ENCODE results near the gene ODC1. TPM values are rescaled to one million over a fixed set of nuclear protein-coding genes. Genes with fewer than 3 reads are reported as not detected.

ODC1 gene
- total and polyA plus RNA-seq, 2 experiments from 2014 or later, result 23.3 to 70.3 TPM

- H3K9me2 ChIP-seq (ENCODE audit: insufficient read depth), result no peaks in the 10 kb centered on the region
- H3K27me3 Mint-ChIP-seq (ENCODE audit: insufficient read depth, low read depth, poor library complexity), result peaks cover 8% of the 10 kb centered on the region
- H3K4me3 Mint-ChIP-seq, result no peak overlapping the region
- no peak overlapping the region for H3K4me2 ChIP-seq
- H3K9me3 Mint-ChIP-seq, result no peaks in the 10 kb centered on the region
- H3K4me1 Mint-ChIP-seq, result peaks cover 4% of the 10 kb centered on the region
- DNase-seq (ENCODE audit: low spot score), result no peak
- no peaks in the 10 kb centered on the region for H3F3A ChIP-seq (replicated peaks; ENCODE audit: low read depth)
- H3K27ac Mint-ChIP-seq, result no peak overlapping the region
- no peaks in the 10 kb centered on the region for H3K79me2 ChIP-seq (replicated peaks; ENCODE audit: insufficient read depth)
- H2AFZ ChIP-seq, result no peak overlapping the region
- no peak for ATAC-seq
- no peak for TF ChIP-seq NANOG (IDR thresholded peaks at IDR 0.05; ENCODE audit: borderline replicate concordance)
- TF ChIP-seq REST (IDR thresholded peaks at IDR 0.05; ENCODE audit: unreplicated experiment), result no peak
- no peak for TF ChIP-seq CREB1 (CRISPR knock-in tag; IDR thresholded peaks at IDR 0.05; ENCODE audit: low read depth)
- no peak for TF ChIP-seq ZNF331 (CRISPR knock-in tag; IDR thresholded peaks at IDR 0.05; ENCODE audit: low read depth)
- TF ChIP-seq ETS1 (IDR thresholded peaks at IDR 0.05), result no peak
- H3K27ac ChIP-seq (ENCODE audit: low read depth), result no peak overlapping the region
- H3K4me1 ChIP-seq (ENCODE audit: insufficient read depth), result no peaks in the 10 kb centered on the region
- H3K36me3 ChIP-seq (ENCODE audit: insufficient read depth), result no peaks in the 10 kb centered on the region
- no peaks in the 10 kb centered on the region for H3K27me3 ChIP-seq (ENCODE audit: insufficient read depth)
- H3K4me3 ChIP-seq, result no peak overlapping the region
- H4K20me1 ChIP-seq (replicated peaks; ENCODE audit: insufficient read depth), result no peaks in the 10 kb centered on the region
- H3K36me3 Mint-ChIP-seq (ENCODE audit: low read depth), result no peaks in the 10 kb centered on the region
Observed at GRCh38 chr2:10482913-10483312, 34.8 kb upstream of the ODC1 start.

GRCh38 chr2:10482460-10482859 lies 34.3 kb upstream of the ODC1 start:
- H3K4me3 ChIP-seq, result no peak overlapping the region
- no peaks in the 10 kb centered on the region for H3K36me3 ChIP-seq (ENCODE audit: insufficient read depth)
- H3F3A ChIP-seq (replicated peaks; ENCODE audit: low read depth), result no peaks in the 10 kb centered on the region
- no peak overlapping the region for H3K4me2 ChIP-seq
- H3K4me1 Mint-ChIP-seq, result peaks cover 9% of the 10 kb centered on the region
- H3K27ac ChIP-seq (ENCODE audit: low read depth), result no peak overlapping the region
- no peaks in the 10 kb centered on the region for H4K20me1 ChIP-seq (replicated peaks; ENCODE audit: insufficient read depth)
- TF ChIP-seq ZNF462 (CRISPR knock-in tag; IDR thresholded peaks at IDR 0.05) (no peak), CTCF (conservative IDR thresholded peaks at IDR 0.05; ENCODE audit: low read depth in 2 of 2) (no peak), POLR2AphosphoS5 (IDR thresholded peaks at IDR 0.05; ENCODE audit: low read depth) (no peak), NANOG (IDR thresholded peaks at IDR 0.05; ENCODE audit: borderline replicate concordance) (no peak), STAT1 (IDR thresholded peaks at IDR 0.05; ENCODE audit: unreplicated experiment) (no peak), EZH2 (IDR thresholded peaks at IDR 0.05; ENCODE audit: low read depth, unreplicated experiment) (no peak)
- no peaks in the 10 kb centered on the region for H3K4me1 ChIP-seq (ENCODE audit: insufficient read depth)
- H3K27me3 Mint-ChIP-seq (ENCODE audit: insufficient read depth, low read depth, poor library complexity), result peaks cover 8% of the 10 kb centered on the region
- DNase-seq (ENCODE audit: low spot score) (no peak), ATAC-seq (no peak)
- H3K79me2 ChIP-seq (replicated peaks; ENCODE audit: insufficient read depth), result no peaks in the 10 kb centered on the region
- no peaks in the 10 kb centered on the region for H3K9me2 ChIP-seq (ENCODE audit: insufficient read depth)
- H3K9me3 Mint-ChIP-seq, result no peaks in the 10 kb centered on the region
- H3K36me3 Mint-ChIP-seq (ENCODE audit: low read depth), result no peaks in the 10 kb centered on the region
- no peak overlapping the region for H3K27ac Mint-ChIP-seq
- H2AFZ ChIP-seq, result no peak overlapping the region
- no peak overlapping the region for H3K4me3 Mint-ChIP-seq
- H3K27me3 ChIP-seq (ENCODE audit: insufficient read depth), result no peaks in the 10 kb centered on the region
